Effector memory CD4-positive, alpha-beta T cell (primary cell): ENCODE data around the gene MC1R.

Experiments used
- DNase-seq, 3 donors: peaks; one replicate each; pipeline ENCODE4 v3.0.0-alpha.2; 2020
- H3K27ac ChIP-seq: 2 replicates; pipeline ENCODE4 v1.7.0; 2013; ENCODE audit warnings: mild to moderate bottlenecking, low read length, moderate library complexity; ENCODE audit not compliant: insufficient read depth, poor library complexity, severe bottlenecking
- H3K27me3 ChIP-seq: replicated peaks from 2 replicates; pipeline ENCODE4 v1.7.0; 2013; ENCODE audit warnings: mild to moderate bottlenecking, low read length; ENCODE audit not compliant: insufficient read depth, control insufficient read depth, poor library complexity, severe bottlenecking
- H3K36me3 ChIP-seq: 2 replicates; pipeline ENCODE4 v1.7.0; 2013; ENCODE audit warnings: mild to moderate bottlenecking, low read length, moderate library complexity; ENCODE audit not compliant: control insufficient read depth, insufficient read depth
- H3K4me1 ChIP-seq: 2 replicates; pipeline ENCODE4 v1.7.0; 2013; ENCODE audit warnings: low read length, mild to moderate bottlenecking; ENCODE audit not compliant: control insufficient read depth, insufficient read depth, poor library complexity, severe bottlenecking
- H3K4me3 ChIP-seq: 2 replicates; pipeline ENCODE4 v1.7.0; 2013; ENCODE audit warnings: low read length, low read depth, mild to moderate bottlenecking; ENCODE audit not compliant: insufficient read depth, poor library complexity, severe bottlenecking
- H3K9me3 ChIP-seq: 2 replicates; pipeline ENCODE4 v1.7.0; 2013; ENCODE audit warnings: mild to moderate bottlenecking, low read length, moderate library complexity; ENCODE audit not compliant: control insufficient read depth

Gene MC1R

DNA sequence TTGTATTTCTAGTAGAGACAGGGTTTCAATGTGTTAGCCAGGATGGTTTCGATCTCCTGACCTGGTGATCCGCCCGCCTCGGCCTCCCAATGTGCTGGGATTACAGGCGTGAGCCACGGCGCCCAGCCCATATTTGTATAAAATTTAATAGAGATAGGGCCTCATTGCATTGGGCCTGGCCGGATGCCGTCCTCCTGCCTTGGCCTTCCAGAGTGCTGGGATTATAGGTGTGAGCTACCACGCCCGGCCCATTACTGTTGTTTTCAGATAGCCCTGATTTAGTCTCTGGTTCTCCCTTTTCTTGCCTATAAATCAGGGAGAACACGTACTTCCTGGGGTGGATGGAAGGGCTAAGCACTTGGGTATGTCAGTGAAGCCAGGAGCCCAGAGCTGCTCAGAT lies 33.4 kb downstream of the MC1R start:
- Histone ChIP-seq H3K4me1 (peaks cover 11% of the 10 kb centered on the region), H3K9me3 (no peaks in the 10 kb centered on the region), H3K27ac (no peak overlapping the region), H3K36me3 (peaks cover 5% of the 10 kb centered on the region), H3K27me3 (no peaks in the 10 kb centered on the region), H3K4me3 (no peak overlapping the region)
- DNase-seq = no peak

DNA sequence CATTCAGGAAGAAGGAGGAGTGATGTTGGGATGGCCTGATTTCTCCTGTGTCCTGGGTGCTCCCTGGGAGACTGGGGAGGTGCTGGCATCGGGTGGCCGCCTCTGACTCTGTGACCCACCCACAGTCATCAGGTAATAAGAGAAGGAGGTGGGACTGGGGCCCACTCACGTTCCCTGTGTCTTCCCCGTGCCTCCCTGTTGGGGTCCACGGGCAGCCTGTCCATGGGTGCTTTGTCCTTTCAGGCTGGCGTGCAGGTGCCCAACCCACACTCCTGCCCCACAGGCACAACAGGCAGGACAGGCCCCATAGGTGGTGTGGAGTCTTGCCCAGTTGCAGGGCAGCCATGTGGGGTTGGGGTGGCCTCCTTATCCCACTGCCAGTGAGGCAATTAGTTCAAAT lies 33.9 kb downstream of the MC1R start:
- DNase-seq = no peak
- Histone ChIP-seq H3K27me3 (no peaks in the 10 kb centered on the region), H3K9me3 (no peaks in the 10 kb centered on the region), H3K4me1 (peaks cover 11% of the 10 kb centered on the region), H3K4me3 (no peak overlapping the region), H3K36me3 (peaks cover 6% of the 10 kb centered on the region), H3K27ac (no peak overlapping the region)

DNA sequence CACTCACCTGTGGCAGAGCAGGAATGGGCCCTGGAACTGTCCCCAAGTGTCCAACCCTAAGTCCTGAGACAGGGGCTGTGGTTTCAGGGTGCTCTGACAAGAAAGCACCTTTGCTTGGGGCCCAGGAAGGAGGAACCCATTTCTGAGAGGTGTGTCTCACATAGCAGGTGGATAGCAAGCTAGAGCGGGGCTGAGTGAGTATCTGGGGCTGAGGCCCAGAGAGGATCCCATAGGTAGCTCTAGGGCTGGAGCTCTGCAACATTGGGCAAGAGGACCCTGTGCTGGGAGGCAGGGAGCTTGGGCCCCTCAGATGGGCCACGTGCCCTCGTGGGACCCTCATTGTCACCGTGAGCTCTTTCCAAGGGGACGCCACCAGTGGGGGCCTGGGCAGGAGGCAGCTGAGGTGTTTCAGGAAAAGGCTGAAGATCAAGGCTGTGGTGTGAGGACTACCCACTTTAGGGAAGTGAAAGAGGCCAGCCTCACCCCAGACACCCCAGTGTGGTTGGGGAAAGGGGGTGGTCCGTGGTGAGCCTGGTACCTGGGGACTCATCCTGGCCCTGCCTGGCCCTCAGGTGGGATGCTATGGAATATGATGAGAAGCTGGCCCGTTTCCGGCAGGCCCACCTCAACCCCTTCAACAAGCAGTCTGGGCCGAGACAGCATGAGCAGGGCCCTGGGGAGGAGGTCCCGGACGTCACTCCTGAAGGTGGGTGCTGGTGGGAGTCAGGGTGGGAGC lies 35.2 kb downstream of the MC1R start:
- DNase-seq = no peak

GRCh38 chr16:89954462-89954861 lies 35.8 kb downstream of the MC1R start:
- Histone ChIP-seq H3K27ac (no peak overlapping the region), H3K36me3 (peaks cover 11% of the 10 kb centered on the region), H3K27me3 (no peaks in the 10 kb centered on the region), H3K4me1 (peaks cover 3% of the 10 kb centered on the region), H3K9me3 (no peaks in the 10 kb centered on the region), H3K4me3 (no peak overlapping the region)
- DNase-seq = no peak

More for the DNA sequence above, 35.2 kb downstream of the MC1R start:
- H3K4me1 ChIP-seq = peaks cover 6% of the 10 kb centered on the region
- peaks cover 11% of the 10 kb centered on the region for H3K36me3 ChIP-seq
- no peak overlapping the region for H3K27ac ChIP-seq
- H3K27me3 ChIP-seq = no peaks in the 10 kb centered on the region
- H3K9me3 ChIP-seq = no peaks in the 10 kb centered on the region
- no peak overlapping the region for H3K4me3 ChIP-seq

- peaks cover 11% of the 10 kb centered on the region for H3K36me3 ChIP-seq
Observed at GRCh38 chr16:89955001-89955685, 36.5 kb downstream of the MC1R start.

DNA sequence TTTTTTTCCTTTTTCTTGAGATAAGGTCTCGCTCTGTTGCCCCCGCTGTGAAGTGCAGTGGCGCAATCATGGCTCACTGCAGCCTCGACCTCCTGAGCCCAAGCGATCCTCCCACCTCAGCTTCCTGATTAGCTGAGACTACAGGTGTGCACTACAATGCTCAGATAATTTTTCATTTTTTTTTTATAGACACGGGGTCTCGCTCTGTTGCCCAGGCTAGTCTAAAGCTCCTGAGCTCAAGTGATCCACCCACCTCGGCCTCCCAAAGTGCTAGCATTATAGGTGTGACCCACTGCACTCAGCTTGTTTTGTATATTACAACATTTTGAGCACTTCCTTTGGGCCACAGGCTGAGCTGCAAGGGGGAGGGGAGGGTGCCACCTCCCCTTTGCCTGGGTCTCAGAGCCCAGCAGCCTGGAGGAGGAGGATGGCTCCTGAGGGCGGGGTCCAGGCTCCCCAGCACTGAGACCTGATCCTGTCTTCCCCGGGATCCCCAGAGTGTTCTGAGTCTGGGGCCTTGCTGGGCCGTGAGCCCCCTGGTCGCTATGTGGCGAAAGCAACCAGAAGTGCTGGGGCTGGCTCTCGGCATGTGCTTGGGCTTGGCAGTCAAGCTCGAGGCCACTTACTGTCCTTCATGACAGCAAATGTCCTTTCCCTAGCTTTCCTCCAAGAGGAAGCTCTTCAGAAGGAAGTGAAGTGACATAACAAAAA lies 38.0 kb downstream of the MC1R start:
- no peaks in the 10 kb centered on the region for H3K27me3 ChIP-seq
- no peak overlapping the region for H3K27ac ChIP-seq
- no peak for DNase-seq
- H3K4me3 ChIP-seq = no peak overlapping the region
- peaks cover 11% of the 10 kb centered on the region for H3K36me3 ChIP-seq
- no peaks in the 10 kb centered on the region for H3K4me1 ChIP-seq
- H3K9me3 ChIP-seq = no peaks in the 10 kb centered on the region

More at GRCh38 chr16:89955001-89955685, 36.5 kb downstream of the MC1R start:
- H3K4me1 ChIP-seq = no peaks in the 10 kb centered on the region
- H3K4me3 ChIP-seq = no peak overlapping the region
- H3K9me3 ChIP-seq = no peaks in the 10 kb centered on the region
- DNase-seq = no peak
- no peaks in the 10 kb centered on the region for H3K27me3 ChIP-seq
- H3K27ac ChIP-seq = no peak overlapping the region

DNA sequence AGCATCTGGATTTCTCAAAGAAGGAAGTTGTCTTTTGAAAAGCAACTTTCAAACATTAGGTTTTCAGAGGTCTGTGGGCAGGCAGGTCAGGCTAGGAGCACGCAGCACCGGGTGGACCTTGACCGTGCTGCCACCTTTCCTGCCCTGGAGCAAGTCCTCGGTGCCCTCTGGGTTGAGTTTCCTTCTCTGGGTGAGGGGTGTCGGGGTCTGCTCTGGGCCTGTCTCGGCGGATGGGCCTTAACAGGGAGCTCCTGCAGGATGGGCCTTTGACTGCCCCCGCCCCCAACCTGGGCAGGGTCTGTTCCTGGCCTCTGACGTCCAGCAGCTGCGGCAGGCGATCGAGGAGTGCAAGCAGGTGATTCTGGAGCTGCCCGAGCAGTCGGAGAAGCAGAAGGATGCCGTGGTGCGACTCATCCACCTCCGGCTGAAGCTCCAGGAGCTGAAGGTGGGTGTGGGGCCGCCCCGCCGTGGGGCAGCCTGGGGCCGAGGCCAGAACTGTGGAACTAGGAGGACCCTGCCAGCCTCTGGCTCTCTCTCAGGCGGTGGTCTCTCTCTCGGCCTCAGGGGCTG lies 38.6 kb downstream of the MC1R start:
- no peak for DNase-seq
- Histone ChIP-seq H3K27ac (no peak overlapping the region), H3K36me3 (peaks cover 11% of the 10 kb centered on the region)

DNA sequence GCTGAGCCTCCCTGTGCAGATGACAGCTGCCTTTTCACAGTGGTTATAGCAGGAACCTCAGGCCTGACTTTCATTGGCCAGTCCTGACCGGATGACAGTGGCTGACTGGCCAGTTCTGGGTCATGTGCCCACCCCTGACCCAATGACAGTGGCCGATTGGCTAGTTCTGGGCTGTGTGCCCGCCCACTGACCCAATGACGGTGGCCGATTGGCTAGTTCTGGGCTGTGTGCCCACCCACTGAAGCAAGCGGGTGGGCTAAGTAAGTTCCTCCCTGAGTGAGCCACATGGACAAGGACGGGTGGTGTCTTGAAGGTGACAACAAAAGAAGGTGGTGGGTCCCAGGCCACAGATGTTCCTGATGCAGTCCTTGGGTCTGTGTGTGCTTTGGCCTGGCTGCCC lies 39.4 kb downstream of the MC1R start:
- Histone ChIP-seq H3K9me3 (no peaks in the 10 kb centered on the region), H3K4me3 (no peak overlapping the region), H3K27ac (no peak overlapping the region), H3K27me3 (no peaks in the 10 kb centered on the region), H3K4me1 (no peaks in the 10 kb centered on the region), H3K36me3 (peaks cover 11% of the 10 kb centered on the region)
- no peak for DNase-seq

More for the DNA sequence above, 38.6 kb downstream of the MC1R start:
- H3K27me3 ChIP-seq = no peaks in the 10 kb centered on the region
- H3K4me1 ChIP-seq = no peaks in the 10 kb centered on the region
- no peak overlapping the region for H3K4me3 ChIP-seq
- H3K9me3 ChIP-seq = no peaks in the 10 kb centered on the region

GRCh38 chr16:89958596-89958995 lies 39.9 kb downstream of the MC1R start:
- Histone ChIP-seq H3K4me1 (no peaks in the 10 kb centered on the region), H3K4me3 (no peak overlapping the region), H3K36me3 (peaks cover 11% of the 10 kb centered on the region), H3K9me3 (no peaks in the 10 kb centered on the region), H3K27ac (no peak overlapping the region), H3K27me3 (no peaks in the 10 kb centered on the region)
- no peak for DNase-seq
